Lung (tissue), 12 donors: ENCODE measurements around the gene C3orf70. TPM values are rescaled to one million over a fixed set of nuclear protein-coding genes. Genes with fewer than 3 reads are reported as not detected.

Experiments used
- ATAC-seq: fragments of 200-7000 bp; cut with Tn5 transposase; one replicate; pipeline ENCODE4 v1.9.1; 2020; ENCODE audit warnings: moderate number of reproducible peaks; ENCODE audit not compliant: insufficient read depth, low FRiP score
- DNase-seq, 3 donors: peaks; one replicate each; pipeline ENCODE4 v3.0.0-alpha.2; 2013 to 2017
- H3K27ac ChIP-seq, 2 donors: one replicate each; pipeline ENCODE4 v1.5.1; 2013; ENCODE audit warnings: mild to moderate bottlenecking in 2 of 2, moderate library complexity in 2 of 2, control low read depth in 1 of 2, inconsistent platforms in 1 of 2, low read depth in 1 of 2, low read length in 1 of 2
- H3K27me3 ChIP-seq, 3 donors: one replicate each; pipeline ENCODE4 v1.5.1; 2013; ENCODE audit warnings: low read length in 2 of 3; ENCODE audit not compliant: control insufficient read depth in 3 of 3, insufficient read depth in 3 of 3
- H3K36me3 ChIP-seq, 4 donors: one replicate each; pipeline ENCODE4 v1.5.1; 2013; ENCODE audit warnings: low read length in 4 of 4, mild to moderate bottlenecking in 1 of 4, moderate library complexity in 1 of 4; ENCODE audit not compliant: control insufficient read depth in 4 of 4, insufficient read depth in 4 of 4
- H3K4me1 ChIP-seq, 5 donors: one replicate each; pipeline ENCODE4 v1.5.1; 2013; ENCODE audit warnings: low read length in 5 of 5, mild to moderate bottlenecking in 2 of 5, moderate library complexity in 1 of 5; ENCODE audit not compliant: control insufficient read depth in 5 of 5, insufficient read depth in 5 of 5
- H3K4me3 ChIP-seq: one replicate; pipeline ENCODE4 v1.5.1; 2013; ENCODE audit warnings: mild to moderate bottlenecking, control low read depth, moderate library complexity
- H3K9ac ChIP-seq, 2 donors: one replicate each; pipeline ENCODE4 v1.5.1; 2013; ENCODE audit warnings: low read length in 2 of 2, control low read depth in 1 of 2; ENCODE audit not compliant: insufficient read depth in 1 of 2
- H3K9me3 ChIP-seq, 4 donors: one replicate each; pipeline ENCODE4 v1.5.1; 2013; ENCODE audit warnings: low read length in 3 of 4, mild to moderate bottlenecking in 1 of 4, moderate library complexity in 1 of 4; ENCODE audit not compliant: control insufficient read depth in 4 of 4, insufficient read depth in 3 of 4
- WGBS, 2 donors: extraction: QIAGEN DNeasy Blood & Tissue Kit; methylation state at CpG; one replicate each; pipeline ENCODE4 v1.1.7; 2013; 5-methylcytosine and 5-hydroxymethylcytosine counted together
- polyA plus RNA-seq, 2 donors: library from polyadenylated mRNA; stranded (reverse); fragments of 200-250 nt; gene quantifications; one replicate each; pipeline ENCODE4 v1.2.1, GENCODE V29; 2013
- total RNA-seq, 2 donors: library from RNA; depleted of rRNA in 1 of 2; stranded (reverse); fragments of >200 nt in 1 of 2; gene quantifications; one replicate each; pipeline ENCODE4 v1.2.1, GENCODE V29; 2014 to 2021
- TF ChIP-seq, protein P1 (sequence below): IDR thresholded peaks from 2 replicates; pipeline ENCODE4 v1.5.1; 2012; ENCODE audit warnings: mild to moderate bottlenecking; ENCODE audit errors: control extremely low read depth, extremely low read depth
- donor health status: control.
- donor health status: control.
- donor health status: Bipolar disorder and iron deficiency.
- donor health status: healthy.
- donor health status: DM: yes; HTN: yes; CAD: no.

The C3orf70 gene
- total and polyA plus RNA-seq, 4 donors: 0.45 to 4.9 (median 1.8) TPM

DNA sequence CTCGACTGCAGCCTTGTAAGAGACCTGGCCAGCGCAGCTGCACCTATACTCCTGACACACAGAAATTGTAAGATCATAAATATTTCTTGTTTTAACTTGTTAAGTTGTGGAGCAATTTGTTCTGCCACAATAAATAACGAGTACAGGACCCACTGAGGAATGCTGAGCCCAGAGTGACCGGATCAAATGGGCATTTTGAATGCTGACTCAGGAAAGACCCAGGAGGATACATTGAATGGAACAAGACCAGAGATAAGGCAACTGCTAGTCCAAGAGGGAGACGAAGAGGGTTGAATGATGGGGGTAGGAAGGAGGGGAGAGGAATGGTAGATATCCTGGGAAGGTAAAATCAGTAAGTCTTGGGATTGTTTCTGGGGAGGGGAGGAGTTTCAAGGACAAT is 8.9 kb upstream of the C3orf70 start:
- H3K27ac ChIP-seq: no peak overlapping the region
- ATAC-seq (no peak), DNase-seq (no peak)
- no peak overlapping the region for H3K4me3 ChIP-seq
- WGBS, 2 donors: 79 to 87% methylated on average over 5 of the region's 5 CpGs
- TF ChIP-seq, protein P1, sequence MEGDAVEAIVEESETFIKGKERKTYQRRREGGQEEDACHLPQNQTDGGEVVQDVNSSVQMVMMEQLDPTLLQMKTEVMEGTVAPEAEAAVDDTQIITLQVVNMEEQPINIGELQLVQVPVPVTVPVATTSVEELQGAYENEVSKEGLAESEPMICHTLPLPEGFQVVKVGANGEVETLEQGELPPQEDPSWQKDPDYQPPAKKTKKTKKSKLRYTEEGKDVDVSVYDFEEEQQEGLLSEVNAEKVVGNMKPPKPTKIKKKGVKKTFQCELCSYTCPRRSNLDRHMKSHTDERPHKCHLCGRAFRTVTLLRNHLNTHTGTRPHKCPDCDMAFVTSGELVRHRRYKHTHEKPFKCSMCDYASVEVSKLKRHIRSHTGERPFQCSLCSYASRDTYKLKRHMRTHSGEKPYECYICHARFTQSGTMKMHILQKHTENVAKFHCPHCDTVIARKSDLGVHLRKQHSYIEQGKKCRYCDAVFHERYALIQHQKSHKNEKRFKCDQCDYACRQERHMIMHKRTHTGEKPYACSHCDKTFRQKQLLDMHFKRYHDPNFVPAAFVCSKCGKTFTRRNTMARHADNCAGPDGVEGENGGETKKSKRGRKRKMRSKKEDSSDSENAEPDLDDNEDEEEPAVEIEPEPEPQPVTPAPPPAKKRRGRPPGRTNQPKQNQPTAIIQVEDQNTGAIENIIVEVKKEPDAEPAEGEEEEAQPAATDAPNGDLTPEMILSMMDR: no peak
- H3K4me1 ChIP-seq: no peaks in the 10 kb centered on the region
- no peak overlapping the region for H3K9ac ChIP-seq
- H3K36me3 ChIP-seq: no peaks in the 10 kb centered on the region
- H3K9me3 ChIP-seq: peaks cover 0 to 2% (median 0%) of the 10 kb centered on the region in 4 donors
- H3K27me3 ChIP-seq: no peaks in the 10 kb centered on the region

- H3K4me3 ChIP-seq: no peak overlapping the region
- peaks cover 0 to 8% (median 3%) of the 10 kb centered on the region in 3 donors for H3K27me3 ChIP-seq
- 96 to 99% methylated on average over 3 of the region's 3 CpGs for WGBS, 2 donors
- H3K36me3 ChIP-seq: no peaks in the 10 kb centered on the region
- DNase-seq (no peak), ATAC-seq (no peak)
- H3K9me3 ChIP-seq: peaks cover 0 to 2% (median 0%) of the 10 kb centered on the region in 4 donors
- no peak overlapping the region for H3K9ac ChIP-seq
- H3K4me1 ChIP-seq: peaks cover 0 to 7% (median 0%) of the 10 kb centered on the region in 5 donors
- TF ChIP-seq, protein P1: no peak
- no peak overlapping the region for H3K27ac ChIP-seq
Measured at GRCh38 chr3:185157347-185157746, 4.5 kb upstream of the C3orf70 start.

DNA sequence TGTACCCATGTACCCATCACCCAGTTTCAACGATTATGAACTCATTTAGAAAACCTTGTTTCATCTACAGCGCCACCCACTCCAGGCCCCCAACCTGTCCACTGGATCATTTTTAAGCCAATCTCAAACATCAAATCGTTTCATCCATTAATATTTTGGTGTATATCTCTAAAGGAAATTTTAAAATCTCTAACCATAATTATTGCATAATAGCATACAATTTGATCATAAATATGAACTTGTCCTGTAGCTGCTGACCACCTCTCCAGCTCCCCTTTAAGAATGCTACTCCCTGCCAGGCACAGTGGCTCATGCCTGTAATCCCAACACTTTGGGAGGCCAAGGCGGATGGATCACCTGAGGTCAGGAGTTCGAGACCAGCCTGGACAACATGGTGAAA is 2.8 kb upstream of the C3orf70 start:
- H3K27ac ChIP-seq: no peak overlapping the region
- no peaks in the 10 kb centered on the region for H3K9me3 ChIP-seq
- peaks cover 0 to 14% (median 4%) of the 10 kb centered on the region in 5 donors for H3K4me1 ChIP-seq
- 91 to 93% methylated on average over 5 of the region's 5 CpGs for WGBS, 2 donors
- H3K9ac ChIP-seq: no peak overlapping the region
- ATAC-seq (no peak), DNase-seq (no peak)
- TF ChIP-seq, protein P1: no peak
- H3K36me3 ChIP-seq: no peaks in the 10 kb centered on the region
- H3K27me3 ChIP-seq: peaks cover 0 to 16% (median 5%) of the 10 kb centered on the region in 3 donors
- H3K4me3 ChIP-seq: no peak overlapping the region
